Esophagus squamous epithelium (tissue), 5 donors: Measurements from ENCODE around the gene EML2. TPM values are rescaled to one million over a fixed set of nuclear protein-coding genes. Genes with fewer than 3 reads are reported as not detected.
A peak's percentile ranks its signal among the peaks of the same experiment; 100 is the strongest.

Experiments used
- DNase-seq: peaks from one replicate; lab custom pipeline; 2025; lab: John Stamatoyannopoulos, UW
- H3K27ac ChIP-seq, 4 donors: fragments of 200-600 bp; sonication (generic); one replicate each; pipeline ENCODE4 v1.5.1; 2016 to 2019; ENCODE audit warnings: mild to moderate bottlenecking in 1 of 4
- H3K27me3 ChIP-seq, 4 donors: fragments of 200-600 bp; sonication (generic); 1 replicate in 3 of 4; 2 replicates in 1 of 4; pipeline versions ENCODE4 v1.5.1 to v1.6.0; 2017 to 2021; ENCODE audit warnings: antibody characterized with exemption in 1 of 4
- H3K36me3 ChIP-seq, 3 donors: fragments of 200-600 bp; sonication (generic); one replicate each; pipeline ENCODE4 v1.5.1; 2016 to 2019
- H3K4me1 ChIP-seq, 3 donors: fragments of 200-600 bp; sonication (generic); one replicate each; pipeline ENCODE4 v1.5.1; 2017 to 2019
- H3K4me3 ChIP-seq, 4 donors: fragments of 200-600 bp; sonication (generic); 1 replicate in 3 of 4; 2 replicates in 1 of 4; pipeline ENCODE4 v1.5.1; 2016 to 2019; ENCODE audit warnings: mild to moderate bottlenecking in 2 of 4, moderate library complexity in 1 of 4
- H3K9me3 ChIP-seq, 3 donors: fragments of 200-600 bp; sonication (generic); one replicate each; pipeline ENCODE4 v1.5.1; 2016 to 2019
- POLR2A ChIP-seq, 4 donors: fragments of 450-650 bp; IDR thresholded peaks; one replicate each; pipeline ENCODE4 v1.6.1; 2017; ENCODE audit warnings: antibody characterized with exemption in 4 of 4, mild to moderate bottlenecking in 4 of 4, moderate library complexity in 3 of 4
- WGBS, 2 donors: methylation state at CpG; one replicate each; pipeline ENCODE4 v1.1.5; 2018; 5-methylcytosine and 5-hydroxymethylcytosine counted together
- intact Hi-C: fragments of 100-400 bp; cut with DNase I; formaldehyde crosslinking; loops from one replicate; pipeline ENCODE4 v1.15.0; 2022
- total RNA-seq, 4 donors: library from RNA; depleted of rRNA; stranded (reverse); fragments of >200 nt; gene quantifications; one replicate each; pipeline ENCODE4 v1.1.0, GENCODE V29; 2016
- TF ChIP-seq, protein P1 (sequence below), 6 experiments: fragments of 450-650 bp in 4 of 6; fragments of 200-600 bp in 2 of 6; sonication (generic) in 2 of 6; IDR thresholded peaks; one replicate each; pipeline ENCODE4 v1.5.1; 2016 to 2019; ENCODE audit warnings: antibody characterized with exemption in 6 of 6, mild to moderate bottlenecking in 4 of 6, moderate library complexity in 4 of 6
- donor health status: DM: yes; HTN: yes; CAD: no.

Gene EML2
- total RNA-seq, 4 donors from 2014 or later, result 38.6 to 617 (median 58.3) TPM

DNA sequence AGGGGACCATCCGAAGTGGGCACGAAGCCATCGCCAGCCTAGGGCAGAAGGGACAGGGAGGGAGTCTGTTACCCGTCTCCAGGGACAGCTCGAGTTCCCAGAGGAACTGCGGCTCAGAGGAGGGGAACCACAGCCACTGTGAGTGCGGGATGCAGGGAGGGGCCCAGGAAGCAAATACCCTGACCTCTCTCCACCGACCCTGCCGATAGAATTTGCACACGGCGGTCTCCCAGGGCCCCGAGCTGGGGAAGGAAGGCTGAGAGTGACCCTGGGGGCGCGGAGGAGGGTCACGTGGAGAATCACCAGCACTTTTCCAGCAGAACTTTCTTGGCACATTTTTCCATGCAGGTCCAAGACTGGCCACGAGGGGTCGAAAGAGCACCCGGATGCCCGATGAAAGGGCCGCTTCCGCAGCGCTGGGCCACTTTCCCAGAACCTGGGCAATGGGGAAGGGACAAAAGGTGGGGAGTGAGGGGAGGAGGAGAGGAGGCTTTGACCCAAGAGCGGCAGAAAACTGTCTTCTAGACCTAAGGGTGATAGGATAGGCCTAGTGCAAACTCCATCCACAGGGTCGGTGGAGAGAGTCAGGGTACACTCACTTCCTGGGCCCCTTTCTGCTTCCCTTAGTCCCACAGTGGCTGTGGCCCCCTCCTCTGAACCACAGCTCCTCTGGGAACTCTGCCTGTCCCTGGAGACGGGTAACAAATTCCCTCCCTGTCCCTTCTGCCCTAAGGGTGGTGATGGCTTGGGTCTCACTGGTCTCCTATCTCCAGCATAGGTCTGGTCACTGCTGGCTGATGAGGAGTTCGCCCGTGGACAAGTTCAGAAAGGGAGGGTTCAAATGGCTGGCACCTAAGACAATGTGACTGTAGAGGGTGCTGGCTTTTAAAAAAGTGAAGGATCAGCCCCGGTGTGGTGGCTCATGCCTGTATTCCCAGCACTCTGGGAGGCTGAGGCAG lies 31.8 kb downstream of the EML2 start:
- intact Hi-C loops, result no loop called here
- H3K4me3 ChIP-seq, result peak overlapping the region in 3 of 4 donors; percentile 12 to 39 (median 17)

DNA sequence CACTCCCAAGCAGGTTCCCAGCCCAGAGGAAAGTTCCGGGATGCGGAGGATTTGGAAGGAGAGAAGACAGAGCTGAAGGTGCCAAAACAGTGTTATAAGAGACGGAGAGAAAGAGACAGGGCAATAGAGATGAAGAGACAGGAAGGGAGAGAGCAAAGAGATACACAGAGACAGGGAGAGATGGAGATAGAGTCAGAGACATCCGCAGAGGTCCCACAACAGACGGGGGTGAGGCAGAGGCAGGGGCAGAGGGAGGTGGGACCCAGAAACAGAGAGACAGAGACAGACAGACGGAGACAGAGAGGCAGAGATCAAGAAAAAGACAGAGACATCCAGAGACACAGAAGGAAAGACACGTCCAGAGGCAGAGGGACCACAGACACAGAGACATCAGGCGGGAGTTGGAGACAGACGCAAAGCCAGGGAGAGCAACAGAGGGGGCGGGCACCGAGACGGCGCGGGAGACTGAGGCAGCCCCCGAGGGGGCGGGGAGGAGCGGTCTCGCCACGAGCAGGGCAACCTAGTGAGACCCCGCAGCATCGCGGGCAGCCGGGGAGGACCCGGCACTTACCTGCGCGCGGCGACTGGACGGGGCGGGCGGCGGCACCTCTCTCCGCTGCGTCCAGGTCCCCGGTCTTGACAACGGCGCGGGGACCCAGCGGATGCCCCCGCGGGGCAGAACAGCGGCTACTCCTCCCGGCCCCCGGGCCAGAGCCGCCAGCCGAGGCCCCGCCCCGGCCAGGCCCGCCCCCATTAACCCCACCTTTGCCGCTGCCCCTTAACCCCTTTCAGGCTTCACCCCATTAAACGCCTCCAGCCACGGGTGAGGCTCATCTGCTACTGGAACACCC lies 37.4 kb downstream of the EML2 start, which contains the start of gene GPR4:
GPR4 (minus strand) TSS at position 689 of the 851 bp plus-strand sequence. CDS start 10,346 bp downstream, outside the sequence.
- TF ChIP-seq, protein P1, sequence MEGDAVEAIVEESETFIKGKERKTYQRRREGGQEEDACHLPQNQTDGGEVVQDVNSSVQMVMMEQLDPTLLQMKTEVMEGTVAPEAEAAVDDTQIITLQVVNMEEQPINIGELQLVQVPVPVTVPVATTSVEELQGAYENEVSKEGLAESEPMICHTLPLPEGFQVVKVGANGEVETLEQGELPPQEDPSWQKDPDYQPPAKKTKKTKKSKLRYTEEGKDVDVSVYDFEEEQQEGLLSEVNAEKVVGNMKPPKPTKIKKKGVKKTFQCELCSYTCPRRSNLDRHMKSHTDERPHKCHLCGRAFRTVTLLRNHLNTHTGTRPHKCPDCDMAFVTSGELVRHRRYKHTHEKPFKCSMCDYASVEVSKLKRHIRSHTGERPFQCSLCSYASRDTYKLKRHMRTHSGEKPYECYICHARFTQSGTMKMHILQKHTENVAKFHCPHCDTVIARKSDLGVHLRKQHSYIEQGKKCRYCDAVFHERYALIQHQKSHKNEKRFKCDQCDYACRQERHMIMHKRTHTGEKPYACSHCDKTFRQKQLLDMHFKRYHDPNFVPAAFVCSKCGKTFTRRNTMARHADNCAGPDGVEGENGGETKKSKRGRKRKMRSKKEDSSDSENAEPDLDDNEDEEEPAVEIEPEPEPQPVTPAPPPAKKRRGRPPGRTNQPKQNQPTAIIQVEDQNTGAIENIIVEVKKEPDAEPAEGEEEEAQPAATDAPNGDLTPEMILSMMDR (IDR thresholded peaks at IDR 0.05), result no peak
- TF ChIP-seq POLR2A (IDR thresholded peaks at IDR 0.05), result no peak
- peaks cover 4 to 50% (median 18%) of the 10 kb centered on the region in 3 donors for H3K4me1 ChIP-seq
- H3K27ac ChIP-seq, result peak within 1 kb of the TSS in 3 of 4 donors; percentile 45 to 58 (median 52)
- no peaks in the 10 kb centered on the region for H3K9me3 ChIP-seq
- 4 to 8% methylated on average over 22 to 29 of the region's 52 CpGs for WGBS, 2 donors
- no peak for DNase-seq
- H3K36me3 ChIP-seq, result no peaks in the 10 kb centered on the region
- H3K4me3 ChIP-seq, result peak within 1 kb of the TSS; percentile 17 to 56 (median 44)
- peaks cover 6 to 73% (median 34%) of the 10 kb centered on the region in 4 donors for H3K27me3 ChIP-seq
- intact Hi-C loops, result no loop called here

More for the DNA sequence above, 31.8 kb downstream of the EML2 start:
- Histone ChIP-seq H3K9me3 (no peaks in the 10 kb centered on the region), H3K4me1 (peaks cover 7 to 11% (median 8%) of the 10 kb centered on the region in 3 donors), H3K27ac (peak overlapping the region in 3 of 4 donors; percentile 30 to 55 (median 55)), H3K27me3 (peaks cover 0 to 17% (median 4%) of the 10 kb centered on the region in 4 donors), H3K36me3 (peaks cover 5 to 38% (median 14%) of the 10 kb centered on the region in 3 donors)
- no peak for DNase-seq
- no peak for TF ChIP-seq POLR2A (IDR thresholded peaks at IDR 0.05)
- TF ChIP-seq, protein P1 (IDR thresholded peaks at IDR 0.05), result peak; percentile 88 to 93 (median 90)
- WGBS, 2 donors, result 7 to 12% methylated on average over 11 to 26 of the region's 28 CpGs

DNA sequence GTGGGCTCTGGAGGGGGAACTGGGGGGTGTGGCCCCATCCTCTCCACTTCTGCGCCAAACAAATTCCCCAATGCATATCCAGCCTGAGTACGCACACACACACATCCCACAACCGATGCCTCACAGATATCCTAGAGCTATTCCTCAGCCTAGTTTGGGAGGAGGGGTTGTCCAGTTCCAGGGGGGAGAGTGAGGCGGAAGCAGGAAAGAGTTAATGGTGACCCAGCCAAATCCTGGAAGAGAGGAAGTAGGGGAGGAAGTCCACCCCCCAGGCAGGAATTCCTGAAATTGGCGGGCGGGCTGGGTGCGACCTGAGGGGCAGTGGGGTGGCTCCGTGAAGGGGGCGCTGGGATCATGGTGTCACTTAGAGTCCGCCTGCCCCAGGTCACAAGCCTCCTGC lies 38.1 kb downstream of the EML2 start:
- peak overlapping the region; percentile 17 to 56 (median 44) for H3K4me3 ChIP-seq
- H3K27ac ChIP-seq, result peak overlapping the region in 3 of 4 donors; percentile 45 to 58 (median 52)
- intact Hi-C loops, result no loop called here
- no peak for TF ChIP-seq POLR2A (IDR thresholded peaks at IDR 0.05)
- TF ChIP-seq, protein P1 (IDR thresholded peaks at IDR 0.05), result no peak
- 35 to 43% methylated on average over 4 to 9 of the region's 10 CpGs for WGBS, 2 donors
- H3K4me1 ChIP-seq, result peaks cover 4 to 50% (median 18%) of the 10 kb centered on the region in 3 donors
- H3K9me3 ChIP-seq, result no peaks in the 10 kb centered on the region
- H3K27me3 ChIP-seq, result peaks cover 6 to 80% (median 34%) of the 10 kb centered on the region in 4 donors
- no peaks in the 10 kb centered on the region for H3K36me3 ChIP-seq
- DNase-seq, result no peak

DNA sequence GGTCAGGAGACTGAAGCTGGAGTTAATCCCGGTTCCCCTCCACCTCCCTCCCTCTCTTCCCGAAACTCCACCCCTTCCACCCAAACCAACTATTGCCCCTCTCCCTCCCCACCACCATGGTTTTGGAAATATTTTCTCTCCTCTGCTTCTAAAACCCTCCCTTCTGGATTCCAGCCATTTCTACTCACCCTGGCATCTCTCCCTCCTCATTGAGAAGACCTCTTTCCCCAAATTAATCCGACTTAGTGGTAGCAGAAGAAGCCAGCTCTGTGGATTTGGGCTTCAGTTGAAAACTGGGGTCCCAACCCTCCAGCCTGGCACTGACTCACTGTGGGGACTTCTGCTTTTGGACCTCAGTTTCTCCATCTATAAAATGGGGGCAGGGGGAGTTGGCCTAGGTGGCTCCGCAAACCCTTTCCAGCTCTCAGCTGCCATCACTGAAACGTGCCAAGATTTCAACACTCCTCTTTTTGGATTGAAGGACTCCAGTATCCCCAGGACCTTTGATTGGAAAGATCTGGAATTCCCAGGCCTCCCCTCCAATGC lies 38.8 kb downstream of the EML2 start:
- peak overlapping the region; percentile 16 to 58 (median 55) for H3K27ac ChIP-seq
- H3K9me3 ChIP-seq, result no peaks in the 10 kb centered on the region
- peaks cover 4 to 50% (median 18%) of the 10 kb centered on the region in 3 donors for H3K4me1 ChIP-seq
- intact Hi-C loops, result no loop called here
- 38 to 41% methylated on average over 5 of the region's 5 CpGs for WGBS, 2 donors
- no peaks in the 10 kb centered on the region for H3K36me3 ChIP-seq
- TF ChIP-seq, protein P1 (IDR thresholded peaks at IDR 0.05), result no peak
- no peak for TF ChIP-seq POLR2A (IDR thresholded peaks at IDR 0.05)
- H3K27me3 ChIP-seq, result peaks cover 6 to 87% (median 34%) of the 10 kb centered on the region in 4 donors
- no peak for DNase-seq
- peak overlapping the region in 3 of 4 donors; percentile 39 to 56 (median 48) for H3K4me3 ChIP-seq
